IPS-NIHi11 (cell line): Measurements from ENCODE around the gene OR7D2.
A peak's percentile ranks its signal among the peaks of the same experiment; 100 is the strongest.
"Not testable (repeated sequence)": the region's sequence is repeated elsewhere in the genome, so short reads cannot be mapped to it uniquely, and the experiment has no call there.

Experiments
- DNase-seq: peaks from one replicate; pipeline ENCODE4 v3.0.0; 2012; ENCODE audit warnings: mixed read lengths, low spot score

OR7D2 gene

GRCh38 chr19:9178901-9179300 lies at the start of gene OR7D2:
OR7D2 (plus strand) TSS chr19:9178979; CDS start chr19:9185782, 6,803 bp downstream.
- no peak for DNase-seq

GRCh38 chr19:9130965-9131364 lies 47.8 kb upstream of the OR7D2 start:
- no peak for DNase-seq

GRCh38 chr19:9132422-9132821 lies 46.4 kb upstream of the OR7D2 start:
- DNase-seq, result no peak

GRCh38 chr19:9139609-9140158 lies 39.1 kb upstream of the OR7D2 start:
- no peak for DNase-seq

- DNase-seq, result peak; percentile 88
Observed at GRCh38 chr19:9140159-9140874, 38.5 kb upstream of the OR7D2 start, which contains the start of gene ZNF317. ZNF317 (plus strand) TSS chr19:9140397; CDS start chr19:9156017, 15,620 bp downstream.

GRCh38 chr19:9144920-9145319 lies 33.9 kb upstream of the OR7D2 start:
- no peak for DNase-seq

GRCh38 chr19:9146882-9147281 lies 31.9 kb upstream of the OR7D2 start:
- DNase-seq, result no peak

GRCh38 chr19:9148697-9149096 lies 30.1 kb upstream of the OR7D2 start:
- no peak for DNase-seq

GRCh38 chr19:9149997-9150396 lies 28.8 kb upstream of the OR7D2 start:
- no peak for DNase-seq

- no peak for DNase-seq
Observed at GRCh38 chr19:9150650-9151049, 28.1 kb upstream of the OR7D2 start.

- DNase-seq, result no peak
Observed at GRCh38 chr19:9151367-9151766, 27.4 kb upstream of the OR7D2 start.

GRCh38 chr19:9155591-9155990 lies 23.2 kb upstream of the OR7D2 start:
- DNase-seq, result no peak

GRCh38 chr19:9156304-9156703 lies 22.5 kb upstream of the OR7D2 start:
- no peak for DNase-seq

- DNase-seq, result no peak
Observed at GRCh38 chr19:9159891-9160290, 18.9 kb upstream of the OR7D2 start.

GRCh38 chr19:9161427-9161826 lies 17.4 kb upstream of the OR7D2 start:
- DNase-seq, result no peak

GRCh38 chr19:9165261-9165660 lies 13.5 kb upstream of the OR7D2 start:
- DNase-seq, result no peak

GRCh38 chr19:9166846-9167245 lies 11.9 kb upstream of the OR7D2 start:
- DNase-seq, result no peak

- DNase-seq, result no peak
Observed at GRCh38 chr19:9171393-9171991, 7.3 kb upstream of the OR7D2 start.

- DNase-seq, result no peak
Observed at GRCh38 chr19:9175326-9175725, 3.5 kb upstream of the OR7D2 start.

GRCh38 chr19:9183000-9183399 lies 4.2 kb downstream of the OR7D2 start:
- no peak for DNase-seq

GRCh38 chr19:9187191-9187590 lies 8.4 kb downstream of the OR7D2 start:
- no peak for DNase-seq

GRCh38 chr19:9189535-9189934 lies 10.8 kb downstream of the OR7D2 start:
- DNase-seq, result no peak

- DNase-seq, result not testable (repeated sequence)
Observed at GRCh38 chr19:9198044-9198443, 19.3 kb downstream of the OR7D2 start.
